Trophoblast cell (in vitro differentiated cells and primary cell): ENCODE results near the gene FSTL5.

Experiments
- DNase-seq, 2 donors: peaks; one replicate each; pipeline ENCODE4 v3.0.0-alpha.2; 2016
- H2AFZ ChIP-seq: 2 replicates; pipeline ENCODE4 v1.6.1; 2013; ENCODE audit warnings: low read length, moderate library complexity, mild to moderate bottlenecking; ENCODE audit not compliant: insufficient read depth, poor library complexity
- H2AK5ac ChIP-seq: 2 replicates; pipeline ENCODE4 v1.6.1; 2013; ENCODE audit warnings: mild to moderate bottlenecking, low read length
- H2BK120ac ChIP-seq: 2 replicates; pipeline ENCODE4 v1.6.1; 2013; ENCODE audit warnings: low read length, mild to moderate bottlenecking, moderate library complexity; ENCODE audit not compliant: insufficient read depth, poor library complexity
- H2BK12ac ChIP-seq: 2 replicates; pipeline ENCODE4 v1.6.1; 2013; ENCODE audit warnings: mild to moderate bottlenecking, low read length, moderate library complexity
- H2BK5ac ChIP-seq: 2 replicates; pipeline ENCODE4 v1.6.1; 2013; ENCODE audit warnings: low read length, low read depth, moderate library complexity, mild to moderate bottlenecking; ENCODE audit not compliant: poor library complexity
- H3K14ac ChIP-seq: 2 replicates; pipeline ENCODE4 v1.6.1; 2013; ENCODE audit warnings: mild to moderate bottlenecking, low read length
- H3K18ac ChIP-seq: 2 replicates; pipeline ENCODE4 v1.6.1; 2013; ENCODE audit warnings: mild to moderate bottlenecking, low read length
- H3K23ac ChIP-seq: 2 replicates; pipeline ENCODE4 v1.6.1; 2013; ENCODE audit warnings: low read length
- H3K27ac ChIP-seq: 2 replicates; pipeline ENCODE4 v1.5.1; 2013; ENCODE audit warnings: low read depth, mild to moderate bottlenecking, inconsistent platforms, low read length, moderate library complexity
- H3K27me3 ChIP-seq: 2 replicates; pipeline ENCODE4 v1.6.1; 2013; ENCODE audit warnings: inconsistent platforms, mild to moderate bottlenecking, low read length, moderate library complexity; ENCODE audit not compliant: insufficient read depth
- H3K36me3 ChIP-seq, 2 experiments: 1 replicate in 1 of 2; 2 replicates in 1 of 2; pipeline ENCODE4 v1.6.1; 2013; ENCODE audit warnings: low read length in 2 of 2, mild to moderate bottlenecking in 2 of 2, moderate library complexity in 1 of 2; ENCODE audit not compliant: insufficient read depth in 2 of 2, control insufficient read depth in 1 of 2
- H3K4ac ChIP-seq: 2 replicates; pipeline ENCODE4 v1.6.1; 2013; ENCODE audit warnings: low read depth, mild to moderate bottlenecking, low read length, moderate library complexity
- H3K4me1 ChIP-seq, 2 experiments: 1 replicate in 1 of 2; 2 replicates in 1 of 2; pipeline ENCODE4 v1.6.1; 2013; ENCODE audit warnings: low read length in 2 of 2, mild to moderate bottlenecking in 2 of 2, moderate library complexity in 1 of 2; ENCODE audit not compliant: insufficient read depth in 2 of 2, control insufficient read depth in 1 of 2
- H3K4me2 ChIP-seq: 2 replicates; pipeline ENCODE4 v1.6.1; 2013; ENCODE audit warnings: inconsistent platforms, mild to moderate bottlenecking, low read length, moderate library complexity
- H3K4me3 ChIP-seq: 2 replicates; pipeline ENCODE4 v1.5.1; 2013; ENCODE audit warnings: mild to moderate bottlenecking, low read depth, low read length, inconsistent platforms
- H3K79me1 ChIP-seq: one replicate; pipeline ENCODE4 v1.6.1; 2013; ENCODE audit warnings: low read length
- H3K79me2 ChIP-seq: 2 replicates; pipeline ENCODE4 v1.6.1; 2013; ENCODE audit warnings: low read length, mild to moderate bottlenecking; ENCODE audit not compliant: control insufficient read depth, insufficient read depth, poor library complexity
- H3K9ac ChIP-seq: 2 replicates; pipeline ENCODE4 v1.6.1; 2013; ENCODE audit warnings: mild to moderate bottlenecking, low read length
- H3K9me3 ChIP-seq: 2 replicates; pipeline ENCODE4 v1.6.1; 2013; ENCODE audit warnings: low read depth, mild to moderate bottlenecking, control low read depth, inconsistent platforms, low read length; ENCODE audit not compliant: insufficient read depth
- H4K12ac ChIP-seq: 2 replicates; pipeline ENCODE4 v1.6.1; 2013; ENCODE audit warnings: low read depth, mild to moderate bottlenecking, low read length, moderate library complexity
- H4K8ac ChIP-seq: 2 replicates; pipeline ENCODE4 v1.6.1; 2013; ENCODE audit warnings: low read depth, mild to moderate bottlenecking, low read length, moderate library complexity
- H4K91ac ChIP-seq: one replicate; pipeline ENCODE4 v1.6.1; 2013; ENCODE audit warnings: low read depth, mild to moderate bottlenecking, low read length, moderate library complexity
- WGBS: extraction: QIAGEN DNeasy Blood & Tissue Kit; methylation state at CpG from one replicate; pipeline ENCODE4 v1.1.7; 2013; ENCODE audit warnings: missing lambda C conversion rate; ENCODE audit not compliant: insufficient read length, insufficient coverage; ENCODE audit errors: extremely low coverage; 5-methylcytosine and 5-hydroxymethylcytosine counted together

The FSTL5 gene

GRCh38 chr4:161714022-161714751 is 449.6 kb downstream of the FSTL5 start:
- Histone ChIP-seq H3K23ac (no peak overlapping the region), H4K91ac (no peak overlapping the region), H3K4me3 (no peak overlapping the region), H3K79me1 (no peaks in the 10 kb centered on the region), H3K27ac (no peak overlapping the region), H3K79me2 (no peaks in the 10 kb centered on the region), H2AFZ (no peak overlapping the region), H3K18ac (no peak overlapping the region), H3K9ac (no peak overlapping the region), H3K4me2 (no peak overlapping the region), H3K36me3 (no peaks in the 10 kb centered on the region), H4K12ac (no peak overlapping the region), H2BK12ac (no peak overlapping the region), H4K8ac (no peak overlapping the region), H3K9me3 (no peaks in the 10 kb centered on the region), H2AK5ac (no peak overlapping the region), H2BK5ac (no peak overlapping the region), H3K4me1 (no peaks in the 10 kb centered on the region), H3K4ac (no peak overlapping the region), H3K27me3 (no peaks in the 10 kb centered on the region), H3K14ac (no peak overlapping the region), H2BK120ac (no peak overlapping the region)
- DNase-seq, result no peak
- WGBS, result no CpG with 5 or more reads among the region's 2 CpGs

- Histone ChIP-seq H3K14ac (no peak overlapping the region), H3K79me1 (no peaks in the 10 kb centered on the region), H4K8ac (no peak overlapping the region), H3K27ac (no peak overlapping the region), H3K23ac (no peak overlapping the region), H3K27me3 (no peaks in the 10 kb centered on the region), H3K4me2 (no peak overlapping the region), H3K9ac (no peak overlapping the region), H3K4ac (no peak overlapping the region), H2BK5ac (no peak overlapping the region), H2BK120ac (no peak overlapping the region), H2BK12ac (no peak overlapping the region), H3K9me3 (no peaks in the 10 kb centered on the region), H3K4me1 (no peaks in the 10 kb centered on the region), H2AFZ (no peak overlapping the region), H4K91ac (no peak overlapping the region), H3K4me3 (no peak overlapping the region), H3K18ac (no peak overlapping the region), H3K36me3 (no peaks in the 10 kb centered on the region), H2AK5ac (no peak overlapping the region), H3K79me2 (no peaks in the 10 kb centered on the region), H4K12ac (no peak overlapping the region)
- no CpG with 5 or more reads among the region's 3 CpGs for WGBS
- DNase-seq, result no peak
These were observed 459.1 kb downstream of the FSTL5 start for GRCh38 chr4:161704653-161705052.

- Histone ChIP-seq H4K91ac (no peak overlapping the region), H3K27ac (no peak overlapping the region), H3K79me2 (no peaks in the 10 kb centered on the region), H4K8ac (no peak overlapping the region), H3K18ac (no peak overlapping the region), H3K9me3 (no peaks in the 10 kb centered on the region), H3K14ac (no peak overlapping the region), H3K4me3 (no peak overlapping the region), H3K4me1 (no peaks in the 10 kb centered on the region), H2BK5ac (no peak overlapping the region), H4K12ac (no peak overlapping the region), H3K27me3 (no peaks in the 10 kb centered on the region), H2AK5ac (no peak overlapping the region), H3K4ac (no peak overlapping the region), H3K36me3 (no peaks in the 10 kb centered on the region), H3K4me2 (no peak overlapping the region), H3K9ac (no peak overlapping the region), H3K79me1 (no peaks in the 10 kb centered on the region), H2BK120ac (no peak overlapping the region), H3K23ac (no peak overlapping the region), H2BK12ac (no peak overlapping the region), H2AFZ (no peak overlapping the region)
- no CpG with 5 or more reads among the region's 4 CpGs for WGBS
- no peak for DNase-seq
These were observed 459.8 kb downstream of the FSTL5 start for GRCh38 chr4:161704040-161704439.

GRCh38 chr4:161702287-161702686 is 461.5 kb downstream of the FSTL5 start:
- H4K8ac ChIP-seq, result no peak overlapping the region
- H2BK5ac ChIP-seq, result no peak overlapping the region
- no peak overlapping the region for H3K4ac ChIP-seq
- H3K9me3 ChIP-seq, result no peaks in the 10 kb centered on the region
- H2BK12ac ChIP-seq, result no peak overlapping the region
- H3K36me3 ChIP-seq, result no peaks in the 10 kb centered on the region
- H3K4me3 ChIP-seq, result no peak overlapping the region
- H2AFZ ChIP-seq, result no peak overlapping the region
- H3K4me2 ChIP-seq, result no peak overlapping the region
- no peak overlapping the region for H2BK120ac ChIP-seq
- no peaks in the 10 kb centered on the region for H3K27me3 ChIP-seq
- no peaks in the 10 kb centered on the region for H3K4me1 ChIP-seq
- no peak overlapping the region for H3K14ac ChIP-seq
- no peak overlapping the region for H3K23ac ChIP-seq
- H2AK5ac ChIP-seq, result no peak overlapping the region
- no peak overlapping the region for H3K9ac ChIP-seq
- no peak overlapping the region for H4K12ac ChIP-seq
- DNase-seq, result no peak
- H4K91ac ChIP-seq, result no peak overlapping the region
- H3K79me2 ChIP-seq, result no peaks in the 10 kb centered on the region
- no peak overlapping the region for H3K18ac ChIP-seq
- H3K27ac ChIP-seq, result no peak overlapping the region
- no peaks in the 10 kb centered on the region for H3K79me1 ChIP-seq
- no CpG with 5 or more reads among the region's 4 CpGs for WGBS
